Body of pancreas (tissue), 4 donors: ENCODE results near the gene ERC2. TPM values are rescaled to one million over a fixed set of nuclear protein-coding genes. Genes with fewer than 3 reads are reported as not detected.

Experiments
- ATAC-seq: fragments of 150-250 bp; one replicate; pipeline ENCODE4 v1.9.1; 2016
- DNase-seq, 4 donors: peaks; one replicate each; pipeline ENCODE4 v3.0.0-alpha.2; 2019
- H3K27ac ChIP-seq, 4 donors: fragments of 200-600 bp; sonication (generic); 1 replicate in 3 of 4; 2 replicates in 1 of 4; pipeline versions ENCODE4 v1.5.1 to v1.6.1; 2016 to 2019; ENCODE audit warnings: mild to moderate bottlenecking in 1 of 4, mixed read lengths in 1 of 4, moderate library complexity in 1 of 4
- H3K27me3 ChIP-seq, 2 donors: fragments of 200-600 bp; sonication (generic); one replicate each; pipeline ENCODE4 v1.6.0; 2016; ENCODE audit warnings: mild to moderate bottlenecking in 1 of 2
- H3K36me3 ChIP-seq, 2 donors: fragments of 200-600 bp; sonication (generic); replicated peaks in 1 of 2; 2 replicates each; pipeline ENCODE4 v1.5.1; 2016; ENCODE audit warnings: low read depth in 2 of 2; ENCODE audit not compliant: insufficient read depth in 1 of 2
- H3K4me1 ChIP-seq: fragments of 200-600 bp; sonication (generic); one replicate; pipeline ENCODE4 v1.6.0; 2016
- H3K4me3 ChIP-seq, 2 donors: fragments of 200-600 bp; sonication (generic); 1 replicate in 1 of 2; 2 replicates in 1 of 2; pipeline ENCODE4 v1.5.1; 2016 to 2019
- H3K9me3 ChIP-seq, 3 donors: fragments of 200-600 bp; sonication (generic); 1 replicate in 2 of 3; 2 replicates in 1 of 3; pipeline ENCODE4 v1.5.1; 2016
- CTCF ChIP-seq, 7 experiments: fragments of 450-650 bp in 4 of 7; fragments of 200-600 bp in 3 of 7; sonication (generic) in 3 of 7; IDR thresholded peaks; one replicate each; pipeline ENCODE4 v1.5.1; 2016 to 2019; ENCODE audit warnings: antibody characterized with exemption in 7 of 7
- POLR2A ChIP-seq, 3 donors: fragments of 450-650 bp; IDR thresholded peaks; one replicate each; pipeline ENCODE4 v1.6.1; 2016; ENCODE audit warnings: antibody characterized with exemption in 3 of 3, mild to moderate bottlenecking in 2 of 3
- WGBS, 2 donors: methylation state at CpG; one replicate each; pipeline ENCODE4 v1.1.5; 2017; 5-methylcytosine and 5-hydroxymethylcytosine counted together
- intact Hi-C: fragments of 100-400 bp; cut with DNase I; formaldehyde crosslinking; loops from one replicate; pipeline ENCODE4 v1.15.1; 2023
- total RNA-seq, 2 donors: library from RNA; depleted of rRNA; stranded (reverse); fragments of >200 nt; gene quantifications; one replicate each; pipeline ENCODE4 v1.1.0, GENCODE V29; 2016

Gene ERC2
- total RNA-seq, 2 donors from 2014 or later: 4.0 to 4.7 TPM

- Histone ChIP-seq H3K27ac (no peak overlapping the region), H3K27me3 (no peaks in the 10 kb centered on the region), H3K9me3 (no peaks in the 10 kb centered on the region), H3K4me1 (no peaks in the 10 kb centered on the region), H3K4me3 (no peak overlapping the region), H3K36me3 (no peaks in the 10 kb centered on the region)
- TF ChIP-seq CTCF (IDR thresholded peaks at IDR 0.05): no peak
- TF ChIP-seq POLR2A (IDR thresholded peaks at IDR 0.05): no peak
- ATAC-seq: no peak
- DNase-seq: no peak
- WGBS, 2 donors: 78 to 86% methylated on average over 6 of the region's 6 CpGs
- intact Hi-C loops: loop anchor here (10.0 kb wide), 1 partner anchor 431 kb away; no protein-coding TSS in a partner anchor
Measured at GRCh38 chr3:55473788-55474187, 994.5 kb downstream of the ERC2 start.

GRCh38 chr3:55471522-55472280 lies 996.6 kb downstream of the ERC2 start:
- Histone ChIP-seq H3K27ac (no peak overlapping the region), H3K27me3 (no peaks in the 10 kb centered on the region), H3K36me3 (no peaks in the 10 kb centered on the region), H3K9me3 (no peaks in the 10 kb centered on the region), H3K4me1 (no peaks in the 10 kb centered on the region), H3K4me3 (no peak overlapping the region)
- TF ChIP-seq CTCF (IDR thresholded peaks at IDR 0.05): no peak
- TF ChIP-seq POLR2A (IDR thresholded peaks at IDR 0.05): no peak
- WGBS, 2 donors: 70 to 79% methylated on average over 8 of the region's 8 CpGs
- ATAC-seq (no peak), DNase-seq (no peak)
- intact Hi-C loops: loop anchor here (10.0 kb wide), 1 partner anchor 433 kb away; no protein-coding TSS in a partner anchor

- no peak for TF ChIP-seq CTCF (IDR thresholded peaks at IDR 0.05)
- no peak for TF ChIP-seq POLR2A (IDR thresholded peaks at IDR 0.05)
- Histone ChIP-seq H3K9me3 (no peaks in the 10 kb centered on the region), H3K36me3 (no peaks in the 10 kb centered on the region), H3K4me3 (no peak overlapping the region), H3K4me1 (no peaks in the 10 kb centered on the region), H3K27me3 (no peaks in the 10 kb centered on the region), H3K27ac (no peak overlapping the region)
- no peak for DNase-seq
- no peak for ATAC-seq
- 87 to 94% methylated on average over 3 of the region's 4 CpGs for WGBS, 2 donors
- intact Hi-C loops: loop anchor here (10.0 kb wide), 1 partner anchor 434 kb away; no protein-coding TSS in a partner anchor
Measured at GRCh38 chr3:55471084-55471483, 997.2 kb downstream of the ERC2 start.

GRCh38 chr3:55469957-55470526 lies 998.2 kb downstream of the ERC2 start:
- DNase-seq (no peak), ATAC-seq (no peak)
- intact Hi-C loops: loop anchor here (10.0 kb wide), 1 partner anchor 435 kb away; no protein-coding TSS in a partner anchor

More at GRCh38 chr3:55469957-55470526, 998.2 kb downstream of the ERC2 start:
- Histone ChIP-seq H3K4me3 (no peak overlapping the region), H3K4me1 (no peaks in the 10 kb centered on the region), H3K27ac (no peak overlapping the region), H3K36me3 (no peaks in the 10 kb centered on the region), H3K27me3 (no peaks in the 10 kb centered on the region), H3K9me3 (no peaks in the 10 kb centered on the region)
- 95 to 96% methylated on average over 28 to 32 of the region's 32 CpGs for WGBS, 2 donors
- TF ChIP-seq POLR2A (IDR thresholded peaks at IDR 0.05) (no peak), CTCF (IDR thresholded peaks at IDR 0.05) (no peak)
